Loucy (cell line): ENCODE data around the gene PDE6B.

Experiments
- H2AFZ ChIP-seq: fragments of 200-600 bp; sonication (generic); 2 replicates; pipeline ENCODE4 v1.6.0; 2016; ENCODE audit warnings: antibody characterized with exemption, mild to moderate bottlenecking, low read length, moderate library complexity
- H3F3A ChIP-seq: fragments of 200-600 bp; 2 replicates; pipeline ENCODE4 v1.6.0; 2016; ENCODE audit warnings: antibody characterized with exemption, low read depth, mild to moderate bottlenecking
- H3K27me3 ChIP-seq: fragments of 200-600 bp; sonication (generic); 2 replicates; pipeline ENCODE4 v1.6.1; 2014; ENCODE audit warnings: low read length, mild to moderate bottlenecking; ENCODE audit not compliant: insufficient read depth, poor library complexity, severe bottlenecking
- H3K36me3 ChIP-seq: fragments of 200-600 bp; sonication (generic); 2 replicates; pipeline ENCODE4 v1.6.1; 2016; ENCODE audit warnings: low read length; ENCODE audit not compliant: insufficient read depth
- H3K4me1 ChIP-seq: fragments of 200-600 bp; sonication (generic); 2 replicates; pipeline ENCODE4 v1.5.1; 2014; ENCODE audit warnings: low read length, mild to moderate bottlenecking; ENCODE audit not compliant: insufficient read depth, poor library complexity, severe bottlenecking
- H3K4me2 ChIP-seq: fragments of 200-600 bp; sonication (generic); 2 replicates; pipeline ENCODE4 v1.6.0; 2014; ENCODE audit warnings: antibody characterized with exemption, low read length, low read depth, mild to moderate bottlenecking; ENCODE audit not compliant: poor library complexity, severe bottlenecking
- H3K4me3 ChIP-seq: fragments of 200-600 bp; sonication (generic); 2 replicates; pipeline ENCODE4 v1.5.1; 2014; ENCODE audit warnings: low read length, mild to moderate bottlenecking, mixed read lengths; ENCODE audit not compliant: poor library complexity, severe bottlenecking
- H3K79me2 ChIP-seq: fragments of 200-600 bp; sonication (generic); 2 replicates; pipeline ENCODE4 v1.6.1; 2014; ENCODE audit warnings: low read length; ENCODE audit not compliant: insufficient read depth
- H3K9ac ChIP-seq: fragments of 200-600 bp; sonication (generic); 2 replicates; pipeline ENCODE4 v1.6.0; 2014; ENCODE audit warnings: mild to moderate bottlenecking, low read depth, low read length, moderate library complexity; ENCODE audit not compliant: poor library complexity, severe bottlenecking
- H3K9me2 ChIP-seq: fragments of 200-600 bp; sonication (generic); replicated peaks from 2 replicates; pipeline ENCODE4 v1.6.1; 2016; ENCODE audit warnings: low read depth, low read length, mixed read lengths
- H3K9me3 ChIP-seq: fragments of 200-600 bp; sonication (generic); 2 replicates; pipeline ENCODE4 v1.6.1; 2014; ENCODE audit warnings: mild to moderate bottlenecking, antibody characterized with exemption, low read length, low read depth; ENCODE audit not compliant: insufficient read depth
- H4K20me1 ChIP-seq: fragments of 200-600 bp; sonication (generic); 2 replicates; pipeline ENCODE4 v1.6.0; 2014; ENCODE audit warnings: antibody characterized with exemption, low read length, mild to moderate bottlenecking; ENCODE audit not compliant: insufficient read depth, poor library complexity, severe bottlenecking
- CTCF ChIP-seq: fragments of 200-600 bp; sonication (generic); conservative IDR thresholded peaks from 2 replicates; pipeline ENCODE4 v1.5.1; 2014; ENCODE audit warnings: mild to moderate bottlenecking, antibody characterized with exemption, low read length
- EZH2phosphoT487 ChIP-seq: fragments of 200-600 bp; IDR thresholded peaks from 2 replicates; pipeline ENCODE4 v1.6.1; 2018; ENCODE audit warnings: antibody characterized with exemption, mild to moderate bottlenecking, moderate library complexity, borderline replicate concordance

The PDE6B gene

GRCh38 chr4:616091-616490 is 9.3 kb upstream of the PDE6B start:
- H3K79me2 ChIP-seq: no peaks in the 10 kb centered on the region
- H3K9me3 ChIP-seq: peaks cover 15% of the 10 kb centered on the region; the same call in 1 of the 2 replicates
- TF ChIP-seq CTCF (no peak), EZH2phosphoT487 (no peak)
- no peak overlapping the region for H3K9ac ChIP-seq
- H3K4me1 ChIP-seq: no peaks in the 10 kb centered on the region
- no peak overlapping the region for H3K4me2 ChIP-seq
- H2AFZ ChIP-seq: no peak overlapping the region
- H3F3A ChIP-seq: no peaks in the 10 kb centered on the region
- no peaks in the 10 kb centered on the region for H3K9me2 ChIP-seq
- H3K27me3 ChIP-seq: no peaks in the 10 kb centered on the region
- no peaks in the 10 kb centered on the region for H3K36me3 ChIP-seq
- no peaks in the 10 kb centered on the region for H4K20me1 ChIP-seq
- H3K4me3 ChIP-seq: no peak overlapping the region

GRCh38 chr4:616911-617643 is 8.3 kb upstream of the PDE6B start:
- Histone ChIP-seq H3K9me3 (peaks cover 14% of the 10 kb centered on the region; the same call in 1 of the 2 replicates), H3K9ac (no peak overlapping the region), H3K4me2 (no peak overlapping the region), H3K4me1 (no peaks in the 10 kb centered on the region), H3K9me2 (no peaks in the 10 kb centered on the region), H3F3A (no peaks in the 10 kb centered on the region), H4K20me1 (no peaks in the 10 kb centered on the region), H3K36me3 (no peaks in the 10 kb centered on the region), H3K4me3 (no peak overlapping the region), H2AFZ (no peak overlapping the region), H3K27me3 (no peaks in the 10 kb centered on the region), H3K79me2 (no peaks in the 10 kb centered on the region)
- no peak for TF ChIP-seq CTCF
- TF ChIP-seq EZH2phosphoT487: no peak

- H3K9me2 ChIP-seq: no peaks in the 10 kb centered on the region
- H3K9ac ChIP-seq: no peak overlapping the region
- no peaks in the 10 kb centered on the region for H4K20me1 ChIP-seq
- no peaks in the 10 kb centered on the region for H3K79me2 ChIP-seq
- no peak overlapping the region for H3K4me3 ChIP-seq
- H2AFZ ChIP-seq: no peak overlapping the region
- H3K9me3 ChIP-seq: peaks cover 9% of the 10 kb centered on the region; the same call in 1 of the 2 replicates
- H3K36me3 ChIP-seq: no peaks in the 10 kb centered on the region
- H3K27me3 ChIP-seq: no peaks in the 10 kb centered on the region
- TF ChIP-seq EZH2phosphoT487: no peak
- no peaks in the 10 kb centered on the region for H3K4me1 ChIP-seq
- no peaks in the 10 kb centered on the region for H3F3A ChIP-seq
- H3K4me2 ChIP-seq: no peak overlapping the region
Observed at GRCh38 chr4:617644-618641, 7.4 kb upstream of the PDE6B start.
